Measurements from ENCODE around the gene SHISAL1.

SHISAL1 gene

DNA sequence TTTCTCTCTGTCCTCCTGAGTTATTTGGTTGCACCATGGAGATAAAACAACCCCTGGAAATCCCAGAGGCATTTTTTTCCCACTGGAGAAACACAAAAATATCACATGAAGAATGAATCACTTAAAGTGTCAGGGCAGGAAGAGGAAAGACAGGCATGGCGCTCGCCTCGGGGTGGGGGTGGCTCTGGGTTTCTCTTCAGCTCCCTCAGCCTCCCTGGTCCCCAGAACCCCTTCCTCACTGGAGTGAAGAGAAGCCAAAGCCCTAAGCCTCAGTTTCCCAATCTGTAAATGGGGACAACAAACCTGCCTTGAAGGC, 938 bp downstream of the SHISAL1 start:
- H2AFZ ChIP-seq (ENCODE audit: low read length): no peak overlapping the region
- H3K79me2 ChIP-seq (ENCODE audit: low read length): no peaks in the 10 kb centered on the region
- TF ChIP-seq, protein P1, sequence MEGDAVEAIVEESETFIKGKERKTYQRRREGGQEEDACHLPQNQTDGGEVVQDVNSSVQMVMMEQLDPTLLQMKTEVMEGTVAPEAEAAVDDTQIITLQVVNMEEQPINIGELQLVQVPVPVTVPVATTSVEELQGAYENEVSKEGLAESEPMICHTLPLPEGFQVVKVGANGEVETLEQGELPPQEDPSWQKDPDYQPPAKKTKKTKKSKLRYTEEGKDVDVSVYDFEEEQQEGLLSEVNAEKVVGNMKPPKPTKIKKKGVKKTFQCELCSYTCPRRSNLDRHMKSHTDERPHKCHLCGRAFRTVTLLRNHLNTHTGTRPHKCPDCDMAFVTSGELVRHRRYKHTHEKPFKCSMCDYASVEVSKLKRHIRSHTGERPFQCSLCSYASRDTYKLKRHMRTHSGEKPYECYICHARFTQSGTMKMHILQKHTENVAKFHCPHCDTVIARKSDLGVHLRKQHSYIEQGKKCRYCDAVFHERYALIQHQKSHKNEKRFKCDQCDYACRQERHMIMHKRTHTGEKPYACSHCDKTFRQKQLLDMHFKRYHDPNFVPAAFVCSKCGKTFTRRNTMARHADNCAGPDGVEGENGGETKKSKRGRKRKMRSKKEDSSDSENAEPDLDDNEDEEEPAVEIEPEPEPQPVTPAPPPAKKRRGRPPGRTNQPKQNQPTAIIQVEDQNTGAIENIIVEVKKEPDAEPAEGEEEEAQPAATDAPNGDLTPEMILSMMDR (IDR thresholded peaks at IDR 0.05; ENCODE audit: low read length): no peak
- TF ChIP-seq EZH2 (optimal IDR thresholded peaks at IDR 0.05; ENCODE audit: low read depth, low read length): no peak
- no peaks in the 10 kb centered on the region for H3K9me3 ChIP-seq (replicated peaks; ENCODE audit: insufficient read depth, low read length)
- H3K27me3 ChIP-seq (replicated peaks; ENCODE audit: insufficient read depth, low read length): peaks cover 96% of the 10 kb centered on the region
- no peaks in the 10 kb centered on the region for H3K4me1 ChIP-seq (ENCODE audit: low read length)
- H3K36me3 ChIP-seq (replicated peaks; ENCODE audit: insufficient read depth, low read length): no peaks in the 10 kb centered on the region
- no peak overlapping the region for H3K4me2 ChIP-seq (ENCODE audit: low read depth, low read length)
- H3F3A ChIP-seq (ENCODE audit: insufficient read depth, low read length): no peaks in the 10 kb centered on the region
- no peaks in the 10 kb centered on the region for H4K20me1 ChIP-seq (ENCODE audit: insufficient read depth, low read length)
- no peak for DNase-seq
- H3K9me2 ChIP-seq (replicated peaks; ENCODE audit: insufficient read depth, low read length): no peaks in the 10 kb centered on the region
- no peak overlapping the region for H3K27ac ChIP-seq (ENCODE audit: low read length)
- no peak overlapping the region for H3K9ac ChIP-seq (ENCODE audit: low read length)
- no peak overlapping the region for H3K4me3 ChIP-seq (ENCODE audit: low read length)

DNA sequence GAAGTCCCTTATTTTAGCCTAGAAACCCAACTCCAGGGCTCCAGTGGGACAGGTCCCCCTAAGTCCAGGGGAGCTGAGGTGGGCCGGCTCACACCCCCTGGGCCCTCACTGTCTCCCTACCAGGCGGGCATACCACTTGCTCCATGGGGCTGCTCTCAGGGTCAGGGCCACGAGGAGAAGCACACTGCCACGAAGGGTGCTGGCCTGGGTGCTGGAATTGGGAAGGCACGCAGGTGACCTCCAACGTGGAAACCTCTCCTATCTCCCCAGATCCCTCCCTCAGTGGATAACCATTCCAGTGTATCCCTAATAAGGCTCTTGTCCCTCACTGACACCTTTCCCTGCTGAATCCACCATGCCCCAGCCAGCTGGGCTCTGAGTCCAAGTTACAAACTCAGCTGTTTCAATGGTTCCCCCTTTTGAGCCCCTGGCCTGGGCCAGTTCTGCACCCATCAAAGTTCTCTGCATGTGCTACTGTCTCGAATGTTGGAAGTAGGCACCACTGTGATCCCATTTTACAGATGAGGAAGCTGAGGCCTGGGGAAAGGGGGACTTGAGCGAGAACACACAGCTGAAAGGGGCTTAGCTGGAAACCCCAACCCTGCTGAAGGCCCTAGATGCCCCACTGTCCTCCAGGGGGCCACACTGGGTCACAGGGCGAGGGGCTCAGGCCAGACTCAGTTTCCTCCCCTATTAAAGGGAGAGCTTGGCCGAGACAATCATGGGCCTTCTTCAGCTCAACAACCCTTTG, 1.5 kb downstream of the SHISAL1 start:
- TF ChIP-seq EZH2 (optimal IDR thresholded peaks at IDR 0.05; ENCODE audit: low read depth, low read length) (no peak), EZH2phosphoT487 (IDR thresholded peaks at IDR 0.05; ENCODE audit: low read length) (no peak)
- TF ChIP-seq, protein P1 (IDR thresholded peaks at IDR 0.05; ENCODE audit: low read length): no peak
- Histone ChIP-seq H3K9me2 (replicated peaks; ENCODE audit: insufficient read depth, low read length) (no peaks in the 10 kb centered on the region), H3K9me3 (replicated peaks; ENCODE audit: insufficient read depth, low read length) (no peaks in the 10 kb centered on the region), H3K4me1 (ENCODE audit: low read length) (no peaks in the 10 kb centered on the region), H3K9ac (ENCODE audit: low read length) (no peak overlapping the region), H3F3A (ENCODE audit: insufficient read depth, low read length) (no peaks in the 10 kb centered on the region), H4K20me1 (ENCODE audit: insufficient read depth, low read length) (no peaks in the 10 kb centered on the region), H3K4me3 (ENCODE audit: low read length) (no peak overlapping the region), H2AFZ (ENCODE audit: low read length) (no peak overlapping the region), H3K27ac (ENCODE audit: low read length) (no peak overlapping the region), H3K4me2 (ENCODE audit: low read depth, low read length) (no peak overlapping the region), H3K79me2 (ENCODE audit: low read length) (no peaks in the 10 kb centered on the region), H3K27me3 (replicated peaks; ENCODE audit: insufficient read depth, low read length) (peaks cover 94% of the 10 kb centered on the region), H3K36me3 (replicated peaks; ENCODE audit: insufficient read depth, low read length) (no peaks in the 10 kb centered on the region)
- DNase-seq: no peak

DNA sequence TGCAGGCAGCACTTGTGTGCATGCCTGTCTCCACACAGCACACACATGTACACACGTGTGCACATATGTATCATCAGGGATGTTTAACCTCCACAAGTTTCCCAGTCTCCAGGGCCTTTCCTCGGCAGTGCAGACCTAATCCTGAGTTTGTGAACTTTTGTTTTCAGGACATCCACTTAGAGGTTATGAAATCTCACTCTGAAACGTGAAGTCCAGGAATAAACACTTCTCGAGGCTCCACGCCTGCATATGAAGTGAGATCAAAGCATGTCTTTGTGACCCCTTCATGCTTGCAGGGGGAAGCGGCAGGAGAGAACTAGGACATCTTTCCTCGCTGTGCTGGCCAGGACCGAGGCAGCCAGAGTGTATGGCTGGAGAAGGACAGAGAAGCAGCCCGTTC, 3.1 kb downstream of the SHISAL1 start:
- DNase-seq: no peak
- no peak overlapping the region for H3K27ac ChIP-seq (ENCODE audit: low read length)
- H3K9ac ChIP-seq (ENCODE audit: low read length): no peak overlapping the region
- no peaks in the 10 kb centered on the region for H3K9me2 ChIP-seq (replicated peaks; ENCODE audit: insufficient read depth, low read length)
- no peak for TF ChIP-seq EZH2phosphoT487 (IDR thresholded peaks at IDR 0.05; ENCODE audit: low read length)
- no peak for TF ChIP-seq EZH2 (optimal IDR thresholded peaks at IDR 0.05; ENCODE audit: low read depth, low read length)
- TF ChIP-seq, protein P1 (IDR thresholded peaks at IDR 0.05; ENCODE audit: low read length): no peak
- H3K4me1 ChIP-seq (ENCODE audit: low read length): no peaks in the 10 kb centered on the region
- no peaks in the 10 kb centered on the region for H3F3A ChIP-seq (ENCODE audit: insufficient read depth, low read length)
- no peak overlapping the region for H2AFZ ChIP-seq (ENCODE audit: low read length)
- no peaks in the 10 kb centered on the region for H4K20me1 ChIP-seq (ENCODE audit: insufficient read depth, low read length)
- H3K4me2 ChIP-seq (ENCODE audit: low read depth, low read length): no peak overlapping the region
- H3K36me3 ChIP-seq (replicated peaks; ENCODE audit: insufficient read depth, low read length): no peaks in the 10 kb centered on the region
- peaks cover 94% of the 10 kb centered on the region for H3K27me3 ChIP-seq (replicated peaks; ENCODE audit: insufficient read depth, low read length)
- no peaks in the 10 kb centered on the region for H3K9me3 ChIP-seq (replicated peaks; ENCODE audit: insufficient read depth, low read length)
- H3K4me3 ChIP-seq (ENCODE audit: low read length): no peak overlapping the region
- H3K79me2 ChIP-seq (ENCODE audit: low read length): no peaks in the 10 kb centered on the region
